Activated CD8-positive, alpha-beta T cell treated with anti-CD3 and anti-CD28 coated beads, Interleukin-2, amount 10 ng/mL, durations not matched to agents 7 days and 5 days (primary cell): ENCODE results near the gene TPD52L2. TPM values are rescaled to one million over a fixed set of nuclear protein-coding genes. Genes with fewer than 3 reads are reported as not detected.
"Not testable (repeated sequence)": the region's sequence is repeated elsewhere in the genome, so short reads cannot be mapped to it uniquely, and the experiment has no call there.

ENCODE experiments used
- ATAC-seq: fragments of 150-1000 bp; cut with Tn5 transposase; one replicate; pipeline ENCODE4 v1.10.0; 2021; ENCODE audit warnings: moderate library complexity
- CTCF ChIA-PET: fragments of 350-600 bp; sonication (Branson Sonifier 250); formaldehyde crosslinking; loops from one replicate; lab custom pipeline; 2021; ENCODE audit warnings: antibody characterized with exemption; lab: Charles Lee
- POLR2A ChIA-PET: fragments of 350-600 bp; sonication (Branson Sonifier 250); formaldehyde crosslinking; loops from one replicate; lab custom pipeline; 2021; ENCODE audit warnings: antibody characterized with exemption; lab: Charles Lee
- DNase-seq: peaks from one replicate; pipeline ENCODE4 v3.0.0-alpha.2; 2020
- H3K27ac Mint-ChIP-seq: one replicate; pipeline ENCODE4 v1.8.0; 2021; ENCODE audit warnings: mild to moderate bottlenecking, mixed read lengths
- H3K27me3 Mint-ChIP-seq: one replicate; pipeline ENCODE4 v1.8.0; 2021; ENCODE audit warnings: low read depth, mixed read lengths
- H3K36me3 Mint-ChIP-seq: one replicate; pipeline ENCODE4 v1.8.0; 2021; ENCODE audit warnings: low read depth, mixed read lengths
- H3K4me1 Mint-ChIP-seq: one replicate; pipeline ENCODE4 v1.8.0; 2021; ENCODE audit warnings: low read depth, mixed read lengths
- H3K4me3 Mint-ChIP-seq: one replicate; pipeline ENCODE4 v1.8.0; 2021; ENCODE audit warnings: mild to moderate bottlenecking, mixed read lengths
- H3K9me3 Mint-ChIP-seq: one replicate; pipeline ENCODE4 v1.8.0; 2022; ENCODE audit warnings: mixed read lengths; ENCODE audit not compliant: insufficient read depth
- total RNA-seq, 2 experiments: library from RNA; stranded (reverse); gene quantifications; one replicate each; pipeline ENCODE4 v1.2.3, GENCODE V29; 2021

TPD52L2 gene
- total RNA-seq, 2 experiments from 2014 or later: 35.7 to 40.0 TPM

- H3K27ac Mint-ChIP-seq: no peak overlapping the region
- CTCF ChIA-PET: interaction anchor here (2.8 kb wide), 1 partner anchor 11 kb away, joined by 14 read pairs; the partner anchor contains the start of gene TPD52L2
- ATAC-seq (no peak), DNase-seq (no peak)
- no peak overlapping the region for H3K4me3 Mint-ChIP-seq
- H3K4me1 Mint-ChIP-seq: peaks cover 9% of the 10 kb centered on the region
- H3K9me3 Mint-ChIP-seq: no peaks in the 10 kb centered on the region
- peaks cover 34% of the 10 kb centered on the region for H3K36me3 Mint-ChIP-seq
- POLR2A ChIA-PET: interaction anchor here (1.9 kb wide), 1 partner anchor 11 kb away, joined by 7 read pairs; the partner anchor contains the start of gene TPD52L2
- no peaks in the 10 kb centered on the region for H3K27me3 Mint-ChIP-seq
Observed at GRCh38 chr20:63876489-63877036, 11.5 kb downstream of the TPD52L2 start.

DNA sequence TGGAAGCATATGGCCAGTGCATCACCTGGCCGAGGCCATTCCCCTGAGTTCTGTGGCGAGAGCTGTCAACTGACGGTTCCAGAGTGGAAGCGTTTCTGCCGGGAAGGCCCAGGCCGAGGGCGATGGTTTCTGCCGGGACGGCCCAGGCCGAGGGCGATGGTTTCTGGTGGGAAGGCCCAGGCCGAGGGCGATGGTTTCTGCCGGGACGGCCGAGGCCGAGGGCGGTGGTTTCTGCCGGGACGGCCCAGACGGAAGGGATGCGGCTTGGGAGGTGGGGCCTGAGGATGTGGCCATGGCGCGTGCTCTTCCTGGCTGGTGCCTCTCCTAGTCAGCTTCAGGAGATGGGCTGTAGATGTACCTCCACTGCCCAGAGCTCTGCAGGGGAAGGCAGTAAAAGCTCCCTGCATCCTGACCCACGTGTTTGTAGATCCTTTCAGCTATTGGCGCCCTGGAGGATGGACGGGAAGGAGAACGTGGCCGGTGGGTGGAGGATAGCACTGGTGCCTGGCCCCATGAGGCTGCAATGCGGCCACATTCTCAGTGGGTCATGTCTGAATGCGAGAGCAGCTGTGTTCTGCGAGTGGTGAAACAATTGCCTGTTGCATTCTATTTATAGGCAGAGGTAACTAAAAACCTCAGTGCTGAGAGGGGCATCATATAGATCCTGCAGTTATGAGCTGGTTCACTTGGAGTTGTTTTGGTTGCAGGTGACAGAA, 12.8 kb downstream of the TPD52L2 start:
- Mint-ChIP-seq H3K36me3 (peaks cover 26% of the 10 kb centered on the region), H3K27ac (no peak overlapping the region), H3K4me1 (peaks cover 8% of the 10 kb centered on the region), H3K27me3 (no peaks in the 10 kb centered on the region), H3K4me3 (no peak overlapping the region), H3K9me3 (no peaks in the 10 kb centered on the region)
- no peak for DNase-seq
- CTCF ChIA-PET: no interaction called here
- POLR2A ChIA-PET: no interaction called here
- no peak for ATAC-seq

DNA sequence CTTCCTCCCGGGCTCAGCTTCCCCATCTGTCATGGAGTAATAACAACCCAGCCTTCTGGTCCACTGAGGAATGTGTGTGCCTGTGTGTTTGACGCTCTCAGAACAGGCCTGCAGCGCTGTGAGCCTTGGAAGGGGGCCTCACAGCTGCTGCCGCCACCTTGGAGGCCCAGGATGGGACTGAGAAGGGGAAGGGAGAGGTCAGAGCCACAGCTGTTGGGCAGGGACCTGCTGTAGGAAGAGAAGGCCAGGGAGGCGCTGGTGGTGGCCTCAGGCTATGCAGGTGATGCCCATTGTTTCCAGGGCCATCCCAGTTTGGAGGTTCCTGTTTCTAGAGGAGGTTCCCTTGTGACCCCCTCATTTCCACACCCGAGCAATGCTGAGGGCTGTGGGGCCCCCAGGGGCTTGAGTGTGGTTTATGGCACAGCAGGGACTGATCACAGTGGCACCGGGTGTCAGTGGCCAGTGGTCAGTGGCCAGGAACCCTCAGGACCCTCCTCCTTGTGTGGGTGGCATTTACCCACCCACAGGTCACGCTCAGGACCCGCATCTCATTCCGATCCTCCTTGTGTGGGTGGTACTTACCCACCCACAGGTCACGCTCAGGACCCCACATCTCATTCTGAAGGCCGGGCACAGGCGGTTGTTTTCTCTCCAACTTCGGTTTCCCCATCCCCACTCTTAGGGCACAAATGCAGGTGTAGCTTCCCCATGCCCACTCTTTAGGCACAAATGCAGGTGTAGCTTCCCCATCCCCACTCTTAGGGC, 14.0 kb downstream of the TPD52L2 start:
- H3K27me3 Mint-ChIP-seq: no peaks in the 10 kb centered on the region
- no peaks in the 10 kb centered on the region for H3K9me3 Mint-ChIP-seq
- H3K4me1 Mint-ChIP-seq: peaks cover 4% of the 10 kb centered on the region
- DNase-seq (no peak), ATAC-seq (no peak)
- H3K4me3 Mint-ChIP-seq: no peak overlapping the region
- peaks cover 23% of the 10 kb centered on the region for H3K36me3 Mint-ChIP-seq
- ChIA-PET POLR2A (no interaction called here), CTCF (no interaction called here)
- H3K27ac Mint-ChIP-seq: no peak overlapping the region

DNA sequence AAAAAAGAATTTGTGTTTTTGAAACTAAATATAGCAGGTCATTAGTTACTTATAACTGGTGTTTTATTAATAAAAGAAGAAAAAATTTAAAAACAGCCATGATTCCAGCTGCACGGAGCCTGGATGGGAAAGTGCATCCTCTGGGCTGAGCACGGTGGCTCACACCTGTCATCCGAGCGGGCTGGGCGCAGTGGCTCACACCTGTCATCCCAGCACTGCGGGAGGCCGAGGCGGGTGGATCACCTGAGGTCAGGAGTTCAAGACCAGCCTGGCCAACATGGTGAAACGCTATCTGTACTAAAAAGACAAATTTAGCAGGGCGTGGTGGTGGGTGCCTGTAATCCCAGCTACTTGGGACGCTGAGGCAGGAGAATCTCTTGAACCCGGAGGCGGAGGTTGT, 15.8 kb downstream of the TPD52L2 start:
- H3K9me3 Mint-ChIP-seq, H3K27ac Mint-ChIP-seq, H3K27me3 Mint-ChIP-seq, ATAC-seq, POLR2A ChIA-PET, H3K4me3 Mint-ChIP-seq, CTCF ChIA-PET, DNase-seq: not testable (repeated sequence)
- Mint-ChIP-seq H3K4me1 (peaks cover 14% of the 10 kb centered on the region), H3K36me3 (peaks cover 18% of the 10 kb centered on the region)

- DNase-seq (no peak), ATAC-seq (no peak)
- H3K4me1 Mint-ChIP-seq: peaks cover 14% of the 10 kb centered on the region
- no peaks in the 10 kb centered on the region for H3K27me3 Mint-ChIP-seq
- ChIA-PET POLR2A (interaction anchor here (0.5 kb wide), 1 partner anchor 8 kb away, joined by 3 read pairs; no protein-coding TSS in a partner anchor), CTCF (no interaction called here)
- peaks cover 12% of the 10 kb centered on the region for H3K36me3 Mint-ChIP-seq
- no peaks in the 10 kb centered on the region for H3K9me3 Mint-ChIP-seq
- H3K4me3 Mint-ChIP-seq: no peak overlapping the region
- no peak overlapping the region for H3K27ac Mint-ChIP-seq
Observed at GRCh38 chr20:63881451-63882226, 16.6 kb downstream of the TPD52L2 start.

GRCh38 chr20:63882257-63883200, 17.5 kb downstream of the TPD52L2 start:
- DNase-seq (no peak), ATAC-seq (no peak)
- ChIA-PET CTCF (no interaction called here), POLR2A (interaction anchor here (0.5 kb wide), 1 partner anchor 9 kb away, joined by 3 read pairs; no protein-coding TSS in a partner anchor)
- no peak overlapping the region for H3K4me3 Mint-ChIP-seq
- peaks cover 14% of the 10 kb centered on the region for H3K4me1 Mint-ChIP-seq
- H3K27ac Mint-ChIP-seq: no peak overlapping the region
- no peaks in the 10 kb centered on the region for H3K9me3 Mint-ChIP-seq
- no peaks in the 10 kb centered on the region for H3K27me3 Mint-ChIP-seq
- H3K36me3 Mint-ChIP-seq: peaks cover 15% of the 10 kb centered on the region

DNA sequence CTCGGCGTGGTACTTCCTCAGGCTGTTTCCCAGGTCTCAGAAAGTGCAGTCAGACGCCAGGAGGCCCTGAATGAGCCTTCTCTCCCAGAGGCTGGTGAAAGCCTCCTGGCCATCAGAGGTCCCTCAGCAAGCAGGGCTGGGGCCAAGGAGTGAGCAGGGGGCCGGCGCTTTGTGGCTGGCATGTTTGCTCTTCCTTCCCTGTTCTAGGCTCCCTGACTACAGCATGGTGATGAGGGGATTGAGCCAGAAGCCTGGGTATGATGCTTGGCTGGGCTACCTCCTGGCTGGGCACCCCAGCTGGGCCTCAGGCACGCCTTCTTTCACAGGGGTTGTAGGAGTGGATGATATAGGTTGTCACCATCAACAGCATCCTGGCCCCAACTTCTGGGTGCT, 18.1 kb downstream of the TPD52L2 start:
- peaks cover 14% of the 10 kb centered on the region for H3K4me1 Mint-ChIP-seq
- H3K36me3 Mint-ChIP-seq: peaks cover 15% of the 10 kb centered on the region
- DNase-seq (no peak), ATAC-seq (no peak)
- no peaks in the 10 kb centered on the region for H3K27me3 Mint-ChIP-seq
- no peaks in the 10 kb centered on the region for H3K9me3 Mint-ChIP-seq
- ChIA-PET POLR2A (no interaction called here), CTCF (no interaction called here)
- H3K27ac Mint-ChIP-seq: no peak overlapping the region
- no peak overlapping the region for H3K4me3 Mint-ChIP-seq

DNA sequence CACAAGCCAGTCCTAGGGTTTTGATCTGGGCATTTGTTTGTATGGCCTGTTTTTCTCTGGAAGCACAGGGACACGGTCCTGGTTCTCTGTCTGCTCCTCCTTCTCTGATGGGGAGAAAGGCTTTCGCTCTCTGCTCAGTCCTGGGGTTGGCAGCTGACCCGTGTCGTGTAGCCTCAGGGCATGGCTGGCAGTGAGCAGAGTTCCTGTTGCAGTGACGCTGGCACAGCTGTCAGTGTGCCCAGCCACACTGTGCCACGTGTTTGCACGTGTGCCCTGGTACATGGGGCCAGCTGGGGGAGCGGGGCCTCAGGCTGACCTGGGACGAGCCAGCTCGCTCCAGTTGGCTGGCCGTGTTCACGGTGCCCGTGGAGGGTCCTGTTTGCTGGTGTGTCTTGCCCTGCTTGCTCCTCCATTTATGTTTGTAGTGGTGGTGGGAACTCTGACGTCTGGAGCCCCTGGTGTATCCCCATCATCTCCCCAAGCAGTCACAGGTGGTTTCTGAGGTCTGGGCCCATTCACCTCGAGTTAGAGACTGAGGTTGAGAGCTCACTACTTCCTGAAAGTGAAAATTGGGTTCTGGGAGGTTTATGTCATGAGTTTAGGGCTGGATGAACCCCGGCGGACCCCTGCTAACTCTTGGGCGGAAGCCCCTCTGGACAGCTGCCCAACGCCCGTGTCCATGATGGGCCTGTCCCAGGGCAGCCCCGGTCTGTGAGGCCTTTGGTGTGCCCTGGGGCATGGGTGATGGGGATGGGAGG, 19.6 kb downstream of the TPD52L2 start:
- H3K4me1 Mint-ChIP-seq: peaks cover 14% of the 10 kb centered on the region
- ChIA-PET CTCF (no interaction called here), POLR2A (interaction anchor here (1.1 kb wide), 1 partner anchor 9 kb away, joined by 3 read pairs; no protein-coding TSS in a partner anchor)
- H3K27ac Mint-ChIP-seq: peak overlapping the region; percentile 49
- DNase-seq (peak; percentile 33), ATAC-seq (no peak)
- H3K27me3 Mint-ChIP-seq: no peaks in the 10 kb centered on the region
- no peak overlapping the region for H3K4me3 Mint-ChIP-seq
- H3K9me3 Mint-ChIP-seq: no peaks in the 10 kb centered on the region
- H3K36me3 Mint-ChIP-seq: peaks cover 18% of the 10 kb centered on the region

- CTCF ChIA-PET: no interaction called here
- peaks cover 14% of the 10 kb centered on the region for H3K4me1 Mint-ChIP-seq
- H3K4me3 Mint-ChIP-seq: no peak overlapping the region
- no peak overlapping the region for H3K27ac Mint-ChIP-seq
- no peaks in the 10 kb centered on the region for H3K9me3 Mint-ChIP-seq
- ATAC-seq (no peak), DNase-seq (no peak)
- H3K27me3 Mint-ChIP-seq: no peaks in the 10 kb centered on the region
- H3K36me3 Mint-ChIP-seq: peaks cover 23% of the 10 kb centered on the region
- POLR2A ChIA-PET: interaction anchor here (1.1 kb wide), 1 partner anchor 10 kb away, joined by 3 read pairs; no protein-coding TSS in a partner anchor
Observed at GRCh38 chr20:63885264-63886053, 20.4 kb downstream of the TPD52L2 start.

GRCh38 chr20:63886054-63886419, 21.0 kb downstream of the TPD52L2 start:
- Mint-ChIP-seq H3K4me1 (peaks cover 14% of the 10 kb centered on the region), H3K36me3 (peaks cover 27% of the 10 kb centered on the region), H3K4me3 (no peak overlapping the region), H3K9me3 (no peaks in the 10 kb centered on the region), H3K27me3 (no peaks in the 10 kb centered on the region), H3K27ac (no peak overlapping the region)
- ATAC-seq: no peak
- ChIA-PET CTCF (no interaction called here), POLR2A (interaction anchor here (1.1 kb wide), 1 partner anchor 10 kb away, joined by 3 read pairs; no protein-coding TSS in a partner anchor)
- no peak for DNase-seq
